GM21737 (cell line): ENCODE data around the gene NAIF1.
"Not testable (repeated sequence)": the region's sequence is repeated elsewhere in the genome, so short reads cannot be mapped to it uniquely, and the experiment has no call there.

Source experiments
- ATAC-seq: cut with Tn5 transposase; IDR thresholded peaks from one replicate; pipeline ENCODE4 v1.9.1; 2021; ENCODE audit warnings: mild to moderate bottlenecking, moderate library complexity; ENCODE audit not compliant: unreplicated experiment

Gene NAIF1

GRCh38 chr9:128066713-128067644 is at the start of gene NAIF1:
TSS of gene NAIF1 (minus strand) at chr9:128067320. CDS start at chr9:128067101, 219 bp downstream.
- ATAC-seq, result peak; percentile 55

GRCh38 chr9:128116104-128117083 is 49.3 kb upstream of the NAIF1 start:
- ATAC-seq, result no peak

GRCh38 chr9:128115187-128116103 is 48.3 kb upstream of the NAIF1 start:
- ATAC-seq, result no peak

GRCh38 chr9:128114326-128115186 is 47.4 kb upstream of the NAIF1 start:
- no peak for ATAC-seq

GRCh38 chr9:128113526-128114325 is 46.6 kb upstream of the NAIF1 start:
- ATAC-seq, result no peak

GRCh38 chr9:128111726-128112125 is 44.6 kb upstream of the NAIF1 start:
- not testable (repeated sequence) for ATAC-seq

- no peak for ATAC-seq
These were observed 42.1 kb upstream of the NAIF1 start for GRCh38 chr9:128109050-128109709.

- ATAC-seq, result no peak
These were observed 41.3 kb upstream of the NAIF1 start for GRCh38 chr9:128108269-128109049.

GRCh38 chr9:128107468-128108268 is 40.5 kb upstream of the NAIF1 start:
- no peak for ATAC-seq

- no peak for ATAC-seq
These were observed 39.9 kb upstream of the NAIF1 start for GRCh38 chr9:128106940-128107467.

GRCh38 chr9:128106181-128106939 is 39.2 kb upstream of the NAIF1 start:
- ATAC-seq, result no peak

- ATAC-seq, result no peak
These were observed 38.5 kb upstream of the NAIF1 start for GRCh38 chr9:128105538-128106175.

- no peak for ATAC-seq
These were observed 37.1 kb upstream of the NAIF1 start for GRCh38 chr9:128104171-128104618.

GRCh38 chr9:128103589-128103962 is 36.5 kb upstream of the NAIF1 start:
- no peak for ATAC-seq
